TTC549 (cell line): Measurements from ENCODE around the gene FAM241B.

Source experiments
- FAIRE-seq: peaks from 2 replicates; lab custom pipeline; 2012; peaks lifted over from hg19 to GRCh38; lab: Jason Lieb, UNC

The FAM241B gene, protein sequence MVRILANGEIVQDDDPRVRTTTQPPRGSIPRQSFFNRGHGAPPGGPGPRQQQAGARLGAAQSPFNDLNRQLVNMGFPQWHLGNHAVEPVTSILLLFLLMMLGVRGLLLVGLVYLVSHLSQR

DNA sequence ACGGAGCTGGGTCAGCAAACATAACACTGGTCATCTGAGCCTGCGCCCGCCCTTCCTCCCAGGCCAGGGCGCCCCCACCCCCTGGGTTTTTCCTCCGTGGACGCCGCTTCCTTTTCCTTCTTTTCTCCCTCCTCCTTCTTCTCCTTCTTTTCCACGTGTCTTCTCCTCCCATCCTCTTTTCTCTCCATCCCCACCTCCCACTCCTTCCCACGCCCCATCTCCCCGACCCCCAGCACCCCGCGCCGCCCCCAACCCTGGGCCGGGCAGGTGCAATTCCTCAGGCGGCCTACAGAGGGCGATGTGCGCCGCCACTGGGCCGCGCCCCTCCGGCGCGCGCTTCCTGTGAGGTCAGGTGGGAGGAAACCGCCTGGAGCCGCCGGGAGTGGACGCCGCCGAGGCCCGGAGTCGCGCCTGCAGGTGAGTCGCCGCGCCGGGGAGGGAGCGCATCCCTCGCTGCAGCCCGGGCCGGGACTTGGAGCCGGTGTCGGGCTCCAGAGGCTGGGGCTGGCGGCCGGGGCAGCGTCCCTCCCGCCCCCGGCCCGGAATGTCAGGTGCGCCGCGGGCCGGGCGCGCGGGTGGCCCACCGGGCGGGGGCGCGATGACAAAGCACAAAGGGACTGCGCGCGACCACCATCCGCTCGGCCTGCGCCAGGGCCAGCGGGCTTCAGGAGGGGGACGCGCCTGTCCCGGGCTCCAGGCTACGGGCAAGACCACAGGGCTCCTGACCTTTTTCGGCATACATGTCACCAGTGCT, at the start of gene FAM241B:
Gene FAM241B, plus strand, starts transcription at position 351 of the 754 bp plus-strand sequence. CDS start 1,497 bp downstream, outside the sequence.
- FAIRE-seq: no peak

DNA sequence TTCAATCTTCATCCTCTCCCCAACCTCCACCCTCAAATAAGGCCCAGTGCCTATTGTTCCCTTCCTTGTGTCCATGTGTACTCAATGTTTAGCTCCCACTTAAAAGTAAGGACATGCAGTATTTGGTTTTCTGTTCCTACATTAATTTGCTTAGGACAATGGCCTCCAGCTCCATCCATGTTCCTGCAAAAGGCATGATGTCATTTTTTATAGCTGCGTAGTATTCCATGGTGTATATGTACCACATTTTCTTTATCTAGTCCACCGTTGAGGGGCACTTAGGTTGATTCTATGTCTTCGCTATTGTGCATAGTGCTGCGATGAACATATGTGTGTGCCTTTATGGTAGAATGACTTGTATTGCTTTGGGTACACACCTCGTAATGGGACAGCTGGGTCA, 49.6 kb upstream of the FAM241B start:
- FAIRE-seq: no peak

DNA sequence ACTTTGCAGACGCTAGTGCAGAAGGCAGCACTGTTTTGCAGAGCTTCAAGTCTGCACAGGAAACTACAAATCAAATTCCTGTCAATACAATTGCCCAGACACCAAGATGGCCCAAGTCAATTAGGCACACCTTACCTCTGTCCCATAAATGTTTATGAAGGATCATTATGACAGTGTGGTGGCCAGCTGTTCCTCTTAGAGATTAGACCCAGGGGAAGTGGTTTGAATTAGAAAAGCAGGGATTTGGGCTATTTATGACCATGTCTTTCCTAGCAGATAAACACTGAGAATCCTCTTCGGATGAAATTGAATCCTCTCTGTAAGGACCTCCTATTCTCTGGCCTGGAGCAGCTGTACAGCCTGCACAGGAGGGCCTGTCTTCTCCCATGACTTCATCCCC, 46.9 kb upstream of the FAM241B start:
- FAIRE-seq: no peak

DNA sequence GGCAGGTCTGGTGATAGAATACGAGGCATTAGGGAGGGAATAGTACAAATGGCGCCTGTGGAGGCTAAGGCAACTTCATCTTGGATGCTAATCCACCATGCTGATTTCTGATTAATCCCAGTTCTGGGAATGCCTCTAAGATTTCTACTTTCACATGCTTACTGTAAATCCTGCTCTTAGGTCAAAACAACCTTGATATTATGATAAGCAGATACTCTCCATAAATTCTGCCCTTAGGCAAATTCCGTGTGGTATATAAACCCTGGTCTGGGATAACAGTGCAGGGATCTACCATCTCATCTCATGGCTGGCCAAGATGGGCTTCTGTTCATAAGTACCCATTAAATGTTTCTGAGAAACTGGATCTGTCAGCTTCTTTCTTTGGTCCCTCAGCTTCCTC, 45.4 kb upstream of the FAM241B start:
- no peak for FAIRE-seq

DNA sequence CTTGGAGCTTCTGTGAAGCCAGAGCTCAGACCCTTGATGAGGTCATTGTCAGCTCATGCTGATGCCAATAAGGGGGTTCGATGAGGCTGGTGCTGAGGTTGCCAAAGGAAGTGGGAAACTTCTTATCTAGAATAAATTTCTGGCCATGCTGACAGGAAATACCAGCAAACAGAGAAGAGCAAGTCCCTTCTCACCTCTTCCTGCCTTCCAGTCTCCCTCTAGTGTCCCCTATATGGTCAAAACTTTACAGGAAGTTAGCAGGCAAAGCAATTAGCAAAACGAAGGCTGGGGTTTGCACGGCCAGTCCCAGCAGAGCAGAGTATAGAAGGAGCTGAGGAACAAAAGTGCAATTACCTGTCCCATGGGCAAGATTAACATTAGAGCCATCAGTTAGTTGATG, 41.7 kb upstream of the FAM241B start:
- no peak for FAIRE-seq

DNA sequence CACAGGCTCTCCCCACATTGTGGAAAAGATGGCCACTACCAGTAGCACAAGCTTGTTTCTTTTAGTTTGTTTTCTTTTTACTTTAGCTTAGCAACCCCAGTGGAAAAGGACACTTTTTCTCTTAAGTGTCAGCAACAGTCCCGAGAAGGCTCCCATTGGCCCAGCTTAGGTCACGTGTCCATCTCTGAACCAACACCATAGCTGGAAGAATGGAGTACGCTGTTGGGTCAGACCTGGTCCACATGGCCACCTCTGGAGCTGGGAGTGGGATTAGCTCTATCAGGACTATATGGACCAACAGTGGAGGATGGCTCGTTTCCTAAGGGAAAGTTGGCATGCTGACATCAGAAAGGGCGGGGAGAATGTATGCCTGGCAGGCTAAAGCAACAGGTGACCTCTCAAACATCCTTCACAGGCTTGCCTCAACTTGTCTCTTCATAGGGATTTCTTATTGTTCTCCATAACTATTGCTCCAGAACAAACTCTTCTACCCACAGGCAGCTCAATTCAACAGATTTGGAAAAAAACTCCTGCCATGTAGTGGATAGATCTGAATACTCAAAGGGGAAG, 29.2 kb upstream of the FAM241B start:
- no peak for FAIRE-seq

DNA sequence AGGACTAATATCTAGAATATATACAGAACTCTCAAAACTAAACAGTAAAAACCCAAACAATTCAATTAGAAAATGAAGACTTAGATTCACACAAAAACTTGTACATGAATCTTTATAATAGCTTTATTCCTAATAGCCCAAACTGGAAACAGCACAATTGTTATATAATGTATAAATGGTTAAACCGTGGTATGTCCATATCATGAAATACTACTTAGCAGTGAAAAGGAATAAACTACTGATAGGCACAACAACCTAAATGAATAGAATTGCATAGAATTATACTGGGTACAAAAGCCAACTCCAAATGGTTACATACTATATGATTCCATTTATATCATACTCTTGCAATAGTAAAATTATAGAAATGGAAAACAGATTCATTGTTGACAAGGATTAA, 21.0 kb upstream of the FAM241B start:
- FAIRE-seq: no peak

DNA sequence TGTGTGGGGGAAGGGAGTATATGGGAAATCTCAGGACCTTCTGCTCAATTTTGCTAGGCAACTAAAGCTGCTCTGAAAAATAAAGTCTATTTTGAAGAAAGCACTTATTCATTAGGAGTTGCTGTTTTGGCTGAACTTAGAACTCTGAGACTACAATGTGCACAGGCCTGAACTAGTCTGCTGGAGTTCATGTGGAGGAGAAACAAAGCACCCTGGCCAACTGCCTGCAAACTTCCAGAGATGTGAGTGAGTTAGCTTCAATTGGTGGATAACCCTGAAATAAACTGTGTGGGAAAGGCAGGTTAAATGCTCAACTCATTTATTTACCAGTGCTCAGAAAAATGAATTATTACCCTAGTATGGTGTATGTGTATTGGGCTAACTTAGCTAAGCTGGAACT, 17.3 kb upstream of the FAM241B start:
- no peak for FAIRE-seq

DNA sequence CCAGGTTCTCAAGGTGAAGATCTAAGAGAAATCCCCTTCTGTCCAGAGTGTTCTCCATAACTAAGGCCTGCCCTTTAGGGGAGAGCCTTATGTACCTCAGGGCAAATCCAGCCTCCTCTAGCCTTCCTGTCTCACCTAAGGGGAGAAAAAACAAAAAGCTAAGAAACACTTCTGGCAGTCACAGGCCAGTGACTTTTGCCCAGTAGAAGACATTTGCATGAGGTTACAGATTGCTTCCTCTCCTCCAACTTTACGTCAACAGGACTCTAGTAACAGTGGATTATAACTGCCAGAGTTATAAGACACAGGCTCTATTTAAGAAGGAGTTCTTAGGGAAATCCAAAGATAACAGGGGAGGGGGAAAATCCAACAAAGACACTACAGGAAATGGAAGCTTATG, 15.9 kb upstream of the FAM241B start:
- no peak for FAIRE-seq

DNA sequence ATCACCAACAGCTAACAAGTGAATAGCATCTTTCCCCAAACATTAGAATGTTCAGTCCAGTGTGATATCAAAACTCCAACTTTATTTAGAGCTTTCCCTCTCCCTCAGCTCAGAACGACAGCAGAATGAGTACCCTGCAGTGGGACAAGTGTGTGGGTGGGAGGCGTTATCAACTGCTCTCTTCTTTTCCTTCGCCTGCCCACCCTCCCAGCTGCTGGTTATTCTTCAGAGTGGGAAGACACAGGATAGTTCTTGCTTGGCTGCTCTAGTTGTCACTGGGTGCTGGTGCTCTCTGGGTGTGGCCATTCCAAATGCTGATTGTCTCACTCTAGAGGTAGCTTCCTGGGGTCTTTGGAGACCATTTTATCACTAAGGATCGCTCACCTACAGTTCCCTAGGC, 13.7 kb upstream of the FAM241B start:
- FAIRE-seq: no peak

DNA sequence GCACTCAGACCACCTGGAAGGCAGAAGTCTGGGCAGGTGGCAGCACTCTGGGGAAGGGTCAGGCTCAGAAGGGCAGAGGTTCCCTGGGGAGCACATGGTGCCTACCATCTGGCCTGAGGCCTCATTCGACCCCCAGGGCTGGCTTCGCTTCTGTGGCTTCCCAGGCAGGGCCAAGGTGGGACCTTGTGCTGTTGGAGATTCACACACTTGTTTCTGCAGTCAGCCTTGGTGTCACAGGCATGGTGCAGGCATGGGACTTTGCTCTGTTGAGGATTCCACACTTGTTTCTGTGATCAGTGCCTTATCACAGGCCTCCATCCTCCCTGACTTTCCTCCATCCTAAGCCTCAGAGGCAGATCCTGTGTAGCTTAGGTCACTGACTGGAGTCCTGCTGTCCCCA, 11.3 kb upstream of the FAM241B start:
- no peak for FAIRE-seq

DNA sequence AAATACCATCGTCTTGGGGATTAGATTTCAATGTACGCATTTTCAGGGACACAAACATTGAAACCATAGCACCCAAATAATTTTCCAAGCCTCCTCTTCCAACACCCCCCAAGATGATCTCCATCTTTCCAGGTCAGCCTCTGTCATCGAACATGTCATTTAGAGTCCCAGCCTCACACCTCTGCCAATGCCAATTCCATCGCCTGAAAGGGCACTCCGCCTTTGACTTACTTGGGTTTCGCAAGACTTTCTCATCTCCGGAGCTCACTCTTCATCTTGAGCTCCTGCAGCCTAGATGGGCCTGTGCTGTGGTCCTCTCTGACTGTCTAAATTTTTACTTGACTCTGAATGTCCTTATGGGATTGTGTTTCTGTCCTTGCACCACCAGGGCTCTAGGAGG, 10.4 kb upstream of the FAM241B start:
- no peak for FAIRE-seq

DNA sequence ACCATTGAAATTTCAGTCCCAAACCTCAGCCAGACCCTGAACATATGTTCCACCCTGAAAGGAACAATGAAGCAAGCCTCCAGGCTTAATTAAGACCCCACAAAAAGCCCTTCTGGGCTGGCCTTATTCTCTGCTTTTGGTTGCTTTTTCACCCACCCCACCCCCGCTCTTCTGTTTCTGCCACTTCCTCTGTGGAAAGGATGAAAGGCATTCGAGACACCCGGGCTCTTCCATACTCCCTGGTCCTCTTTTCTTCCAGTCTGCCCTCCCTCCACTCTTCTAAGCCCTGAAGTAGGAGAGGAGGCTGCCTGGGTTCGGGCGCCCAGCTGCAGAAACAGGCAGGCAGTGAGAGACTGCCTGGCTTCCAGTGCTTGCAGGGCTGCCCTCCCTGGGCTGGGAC, 9.4 kb upstream of the FAM241B start:
- FAIRE-seq: no peak

DNA sequence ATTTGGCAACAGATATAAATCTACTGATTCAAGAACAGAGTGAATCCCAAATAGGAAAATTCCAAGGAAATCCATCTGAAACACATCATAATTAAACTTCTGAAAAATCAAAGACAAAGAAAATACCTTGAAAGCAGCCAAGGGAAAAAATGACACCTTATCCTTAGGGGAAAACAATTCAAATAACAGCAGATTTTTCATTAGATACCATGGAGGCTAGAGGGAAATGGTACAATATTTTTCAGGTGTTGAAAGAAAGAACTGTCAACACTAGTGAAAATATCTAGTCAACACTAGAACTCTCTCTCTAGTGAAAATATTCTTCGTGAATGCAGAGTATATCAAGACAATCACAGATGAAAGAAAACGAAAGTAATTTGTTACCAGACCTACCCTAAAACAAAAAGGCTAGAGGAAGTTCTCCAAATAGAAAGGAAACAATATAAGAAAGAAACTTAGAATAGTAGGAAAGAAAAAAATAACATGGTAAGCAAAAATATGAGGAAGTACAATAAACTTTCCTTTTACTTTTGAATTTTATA, 5.7 kb upstream of the FAM241B start:
- no peak for FAIRE-seq

DNA sequence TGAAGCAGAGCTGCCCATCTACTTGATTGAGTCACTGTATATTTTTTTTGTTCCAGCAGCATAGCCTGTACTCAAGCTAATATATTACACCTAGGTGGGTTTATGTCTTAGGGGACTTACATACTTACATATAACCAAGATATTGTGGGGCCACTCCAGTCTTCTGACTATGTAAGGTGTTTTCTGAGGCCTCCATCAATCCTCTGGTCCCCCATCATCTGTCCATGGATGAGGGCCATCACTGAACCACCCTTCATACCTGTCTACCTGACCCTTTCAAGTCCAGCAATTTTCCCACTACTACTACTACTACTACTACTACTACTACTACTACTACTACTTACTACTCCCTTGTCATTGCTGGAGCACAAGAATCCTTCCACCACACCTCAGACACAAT, 3.2 kb upstream of the FAM241B start:
- FAIRE-seq: no peak

DNA sequence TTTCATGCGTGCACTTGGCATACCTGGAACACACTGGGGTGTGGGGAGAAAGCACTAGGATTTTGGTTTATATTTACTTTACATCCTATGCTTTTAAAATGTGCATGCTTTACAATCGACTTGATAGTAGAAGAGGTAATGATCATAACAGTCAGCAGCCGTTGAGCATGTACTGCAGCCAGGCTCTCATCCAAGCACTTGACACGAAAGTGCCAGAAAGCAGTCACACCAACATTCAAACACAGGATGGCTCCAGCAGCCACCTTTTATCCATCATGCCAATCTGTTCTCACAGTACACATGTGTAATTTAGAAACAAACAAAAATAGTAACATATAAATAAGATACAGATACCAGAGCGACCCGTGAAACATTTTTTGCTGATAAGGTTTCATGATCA, 1.2 kb upstream of the FAM241B start:
- FAIRE-seq: no peak

DNA sequence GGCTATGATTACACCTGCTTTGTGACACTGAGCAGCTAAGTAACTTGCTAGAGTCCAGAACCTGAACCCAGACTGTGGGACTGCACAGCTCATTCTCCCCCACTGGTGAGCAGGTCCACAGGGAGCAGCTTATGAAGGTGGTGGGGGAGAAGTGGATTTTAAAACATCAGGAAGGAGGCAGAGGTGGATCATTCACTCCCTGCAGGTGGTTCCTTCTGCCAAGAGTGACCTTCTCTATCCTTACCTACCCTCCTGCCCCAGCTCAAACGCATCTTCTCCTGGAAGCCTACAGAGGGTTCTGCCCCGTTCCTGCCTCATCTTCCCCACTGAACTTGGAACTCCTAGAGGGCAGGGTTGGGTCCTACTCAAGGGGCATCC, 539 bp upstream of the FAM241B start:
- no peak for FAIRE-seq

DNA sequence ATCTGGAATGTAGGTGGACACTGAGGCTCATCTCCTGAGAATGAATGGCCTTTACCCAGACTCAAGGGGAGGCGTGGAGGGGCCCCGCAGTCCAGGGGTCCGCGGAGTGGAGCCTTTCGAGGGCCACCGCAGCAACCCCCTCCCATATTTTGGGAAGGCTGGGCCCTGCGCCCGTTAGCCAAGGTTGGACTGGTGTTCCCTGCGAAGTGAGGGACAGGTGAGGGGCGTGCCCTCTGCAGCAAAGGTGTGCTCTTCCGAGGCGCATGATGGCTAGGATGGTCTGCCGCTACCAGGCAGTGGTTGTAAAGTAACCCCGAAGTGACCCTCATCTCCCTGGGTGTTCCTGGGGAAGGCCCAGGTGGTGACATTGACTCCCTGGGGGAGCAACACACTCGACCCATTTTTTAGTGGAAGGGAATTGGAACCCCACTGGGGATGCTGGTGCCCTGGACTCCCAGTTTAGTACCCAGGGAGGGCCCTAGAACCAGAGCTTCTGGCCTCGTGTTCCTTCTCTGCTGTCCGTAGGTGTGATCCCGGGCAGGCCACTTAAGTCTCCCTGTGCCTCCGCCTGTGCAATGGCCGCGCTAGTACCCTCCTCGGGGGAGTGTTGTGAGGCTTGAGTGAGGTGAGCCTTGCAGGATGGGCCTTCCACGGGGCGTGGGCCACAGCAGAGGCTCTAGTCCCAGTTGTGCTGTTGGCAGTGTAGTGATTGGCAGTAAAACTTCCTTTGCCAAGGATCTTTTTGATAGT, 779 bp downstream of the FAM241B start:
- no peak for FAIRE-seq

DNA sequence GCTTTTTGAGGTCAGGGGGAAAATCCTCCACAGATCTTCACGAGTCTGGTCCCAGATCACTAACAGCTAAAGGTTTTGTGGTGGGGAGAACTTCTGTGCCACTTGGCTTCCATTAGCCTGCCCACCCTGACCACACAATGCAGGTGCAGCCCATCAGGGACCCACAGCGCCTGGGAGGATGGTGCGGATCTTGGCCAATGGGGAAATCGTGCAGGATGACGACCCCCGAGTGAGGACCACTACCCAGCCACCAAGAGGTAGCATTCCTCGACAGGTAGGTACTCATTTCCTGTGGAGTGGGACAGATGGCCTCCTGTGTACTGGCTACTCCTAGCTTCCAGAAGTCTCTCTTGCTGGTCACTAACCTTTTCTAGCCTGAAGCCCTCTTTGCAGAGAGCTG, 1.5 kb downstream of the FAM241B start:
- FAIRE-seq: no peak

DNA sequence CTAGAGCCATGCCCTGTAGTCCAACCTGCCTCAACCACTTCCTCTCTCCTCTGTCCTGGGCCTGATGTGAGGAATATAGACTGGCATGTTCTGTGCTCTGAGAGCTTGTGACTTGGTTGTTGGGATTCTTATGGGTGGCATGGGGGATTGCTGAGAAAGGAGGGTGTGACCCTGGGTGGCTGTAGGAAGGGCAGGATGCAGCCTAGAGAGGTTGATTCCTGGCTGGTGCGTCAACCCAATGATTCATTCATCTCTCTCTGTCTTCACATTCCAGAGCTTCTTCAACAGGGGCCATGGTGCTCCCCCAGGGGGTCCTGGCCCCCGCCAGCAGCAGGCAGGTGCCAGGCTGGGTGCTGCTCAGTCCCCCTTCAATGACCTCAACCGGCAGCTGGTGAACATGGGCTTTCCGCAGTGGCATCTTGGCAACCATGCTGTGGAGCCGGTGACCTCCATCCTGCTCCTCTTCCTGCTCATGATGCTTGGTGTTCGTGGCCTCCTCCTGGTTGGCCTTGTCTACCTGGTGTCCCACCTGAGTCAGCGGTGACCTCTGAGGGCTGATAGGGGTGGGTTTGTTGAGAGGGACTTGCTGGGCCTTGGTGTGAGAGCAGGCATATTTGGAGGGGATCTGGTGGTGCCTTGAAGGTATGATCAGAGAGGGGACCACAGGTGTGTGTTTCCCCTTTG, 2.6 kb downstream of the FAM241B start:
- FAIRE-seq: no peak

DNA sequence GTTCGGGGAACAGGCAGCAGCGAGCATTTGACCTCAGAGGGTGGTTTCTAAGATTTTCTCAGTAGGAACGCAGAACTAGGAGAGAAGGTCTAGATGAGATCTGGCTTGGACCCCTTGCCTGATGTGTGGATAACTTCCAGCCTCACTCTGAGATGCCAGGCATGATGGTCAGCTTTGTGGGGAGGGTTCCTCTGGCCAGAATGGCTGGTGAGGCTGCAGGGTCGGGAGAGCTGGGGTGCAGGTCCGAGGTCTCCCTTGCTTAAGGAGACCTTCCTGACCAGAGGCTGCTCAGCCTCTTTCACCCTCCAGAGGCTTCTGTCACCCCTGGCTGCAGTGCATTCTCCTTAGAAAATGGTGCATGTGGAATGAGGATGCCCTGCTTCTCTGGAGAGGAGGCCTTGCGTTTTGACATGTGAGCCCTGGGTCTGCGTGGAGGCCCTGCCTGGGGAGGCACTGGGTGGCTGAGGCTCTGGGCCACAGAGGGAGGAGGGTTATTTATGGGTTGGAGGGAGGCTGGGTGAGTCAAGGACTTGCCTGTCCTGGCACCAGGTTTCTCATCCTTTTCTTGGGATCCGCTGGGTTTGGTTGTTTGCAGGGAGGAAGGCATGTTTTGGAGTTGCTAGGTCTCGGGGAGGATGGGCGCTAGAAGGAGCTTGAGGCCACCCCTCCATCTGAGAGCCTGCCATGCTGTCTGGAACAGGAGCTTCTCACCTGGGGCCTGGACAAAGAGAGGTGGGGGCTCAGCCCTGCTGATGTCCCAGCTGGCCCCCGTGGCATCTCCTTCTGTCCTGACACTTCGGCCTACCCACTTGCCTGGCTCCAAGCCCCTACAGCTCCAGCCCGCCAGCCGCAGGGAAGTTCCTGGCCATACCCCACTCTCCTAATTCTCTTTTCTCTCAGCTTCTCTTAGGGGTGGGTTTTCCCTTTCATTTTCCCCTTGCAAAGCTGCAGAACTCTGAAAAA, 3.9 kb downstream of the FAM241B start:
- FAIRE-seq: no peak
